GM12891 (cell line): ENCODE data around the gene PCBP3.

Source experiments
- POLR2A ChIP-seq: IDR thresholded peaks from 2 replicates; pipeline ENCODE4 v1.6.1; 2011; ENCODE audit warnings: low read depth, low read length, control low read depth
- POLR2AphosphoS5 ChIP-seq: IDR thresholded peaks from 2 replicates; pipeline ENCODE4 v1.6.1; 2011; ENCODE audit warnings: low read depth, low read length, control low read depth
- TAF1 ChIP-seq: IDR thresholded peaks from 2 replicates; pipeline ENCODE4 v1.6.1; 2011; ENCODE audit warnings: low read depth, low read length, control low read depth

GRCh38 chr21:45910155-45910547, 266.6 kb downstream of the PCBP3 start:
- TF ChIP-seq POLR2A (no peak), POLR2AphosphoS5 (no peak), TAF1 (no peak)
